HFF-Myc (cell line): ENCODE data around the gene CNTN4.

Experiments used
- DNase-seq: peaks from one replicate; pipeline ENCODE4 v3.0.0-alpha.2; 2011; ENCODE audit warnings: low read depth; ENCODE audit errors: extremely low read depth
- H3K4me3 ChIP-seq: replicated peaks from 2 replicates; pipeline ENCODE4 v1.5.1; 2011; ENCODE audit warnings: low read depth, mild to moderate bottlenecking, control low read depth, low read length
- CTCF ChIP-seq: IDR thresholded peaks from 2 replicates; pipeline ENCODE4 v1.5.1; 2012; ENCODE audit warnings: mild to moderate bottlenecking, low read depth, low read length, control low read depth; ENCODE audit errors: missing control alignments

The CNTN4 gene

GRCh38 chr3:3005146-3005744 is 906.6 kb downstream of the CNTN4 start:
- no peak for DNase-seq
- no peak for TF ChIP-seq CTCF
- H3K4me3 ChIP-seq = no peak overlapping the region

GRCh38 chr3:3013317-3014052 is 914.8 kb downstream of the CNTN4 start:
- H3K4me3 ChIP-seq = no peak overlapping the region
- no peak for DNase-seq
- no peak for TF ChIP-seq CTCF

GRCh38 chr3:3015185-3016089 is 916.8 kb downstream of the CNTN4 start:
- DNase-seq = no peak
- no peak for TF ChIP-seq CTCF
- H3K4me3 ChIP-seq = no peak overlapping the region

- no peak overlapping the region for H3K4me3 ChIP-seq
- TF ChIP-seq CTCF = no peak
- no peak for DNase-seq
These were observed 917.6 kb downstream of the CNTN4 start for GRCh38 chr3:3016226-3016625.

GRCh38 chr3:3020209-3020608 is 921.5 kb downstream of the CNTN4 start:
- H3K4me3 ChIP-seq = no peak overlapping the region
- TF ChIP-seq CTCF = no peak
- no peak for DNase-seq

- H3K4me3 ChIP-seq = no peak overlapping the region
- no peak for TF ChIP-seq CTCF
- no peak for DNase-seq
These were observed 924.6 kb downstream of the CNTN4 start for GRCh38 chr3:3023111-3023745.
